GM12891 (cell line): ENCODE data around the gene TMEM191B.
"Not testable (repeated sequence)": the region's sequence is repeated elsewhere in the genome, so short reads cannot be mapped to it uniquely, and the experiment has no call there.

Source experiments
- POLR2A ChIP-seq: IDR thresholded peaks from 2 replicates; pipeline ENCODE4 v1.6.1; 2011; ENCODE audit warnings: low read depth, low read length, control low read depth
- POLR2AphosphoS5 ChIP-seq: IDR thresholded peaks from 2 replicates; pipeline ENCODE4 v1.6.1; 2011; ENCODE audit warnings: low read depth, low read length, control low read depth
- POU2F2 ChIP-seq: IDR thresholded peaks from 2 replicates; pipeline ENCODE4 v1.6.1; 2011; ENCODE audit warnings: low read depth, mild to moderate bottlenecking, control low read depth, low read length, moderate library complexity
- TAF1 ChIP-seq: IDR thresholded peaks from 2 replicates; pipeline ENCODE4 v1.6.1; 2011; ENCODE audit warnings: low read depth, low read length, control low read depth

- not testable (repeated sequence) for TF ChIP-seq POLR2AphosphoS5, TAF1, POLR2A, POU2F2
These were observed 46.0 kb downstream of the TMEM191B start for GRCh38 chr22:18573483-18574164.
